CD14-positive monocyte (primary cell): ENCODE data around the gene NFKB1. TPM values are rescaled to one million over a fixed set of nuclear protein-coding genes. Genes with fewer than 3 reads are reported as not detected.
A peak's percentile ranks its signal among the peaks of the same experiment; 100 is the strongest.

Source experiments
- DNase-seq, 3 donors: peaks; one replicate each; pipeline ENCODE4 v3.0.0-alpha.2; 2011 to 2022
- H2AFZ ChIP-seq: 2 replicates; pipeline ENCODE4 v1.6.0; 2012; ENCODE audit warnings: mild to moderate bottlenecking, low read depth, low read length, inconsistent platforms; ENCODE audit not compliant: insufficient read depth, poor library complexity, severe bottlenecking
- H3K27ac ChIP-seq, 2 donors: 1 replicate in 1 of 2; 2 replicates in 1 of 2; pipeline ENCODE4 v1.5.1; 2012 to 2013; ENCODE audit warnings: low read length in 2 of 2, control low read depth in 1 of 2, inconsistent platforms in 1 of 2, low read depth in 1 of 2, mild to moderate bottlenecking in 1 of 2
- H3K27me3 ChIP-seq, 2 donors: one replicate each; pipeline versions ENCODE4 v1.6.0 to v1.6.1; 2011 to 2013; ENCODE audit warnings: low read length in 2 of 2; ENCODE audit not compliant: control insufficient read depth in 2 of 2, insufficient read depth in 2 of 2
- H3K36me3 ChIP-seq, 2 donors: replicated peaks in 1 of 2; 1 replicate in 1 of 2; 2 replicates in 1 of 2; pipeline versions ENCODE4 v1.5.1 to v1.6.1; 2012 to 2013; ENCODE audit warnings: low read length in 2 of 2, control low read depth in 1 of 2, inconsistent platforms in 1 of 2, mild to moderate bottlenecking in 1 of 2; ENCODE audit not compliant: insufficient read depth in 2 of 2, control insufficient read depth in 1 of 2
- H3K4me1 ChIP-seq, 2 donors: 1 replicate in 1 of 2; 2 replicates in 1 of 2; pipeline versions ENCODE4 v1.5.1 to v1.6.1; 2012 to 2013; ENCODE audit warnings: low read length in 2 of 2, control low read depth in 1 of 2, inconsistent platforms in 1 of 2, mild to moderate bottlenecking in 1 of 2, moderate library complexity in 1 of 2; ENCODE audit not compliant: insufficient read depth in 2 of 2, control insufficient read depth in 1 of 2
- H3K4me2 ChIP-seq: replicated peaks from 2 replicates; pipeline ENCODE3; 2012; ENCODE audit warnings: low read length, moderate library complexity, mild to moderate bottlenecking; ENCODE audit not compliant: poor library complexity, severe bottlenecking; ENCODE audit errors: extremely low read depth
- H3K4me3 ChIP-seq, 3 experiments: fragments of 200-600 bp in 1 of 3; sonication (generic) in 1 of 3; replicated peaks in 1 of 3; 1 replicate in 2 of 3; 2 replicates in 1 of 3; pipeline ENCODE4 v1.5.1; 2011 to 2013; ENCODE audit warnings: low read length in 3 of 3, mild to moderate bottlenecking in 3 of 3, control low read depth in 2 of 3, low read depth in 2 of 3, inconsistent platforms in 1 of 3, moderate library complexity in 1 of 3
- H3K79me2 ChIP-seq: 2 replicates; pipeline ENCODE4 v1.6.0; 2012; ENCODE audit warnings: mild to moderate bottlenecking, control low read depth, inconsistent platforms, low read length, moderate library complexity; ENCODE audit not compliant: insufficient read depth
- H3K9ac ChIP-seq: 2 replicates; pipeline ENCODE4 v1.6.0; 2017; ENCODE audit warnings: low read length, mild to moderate bottlenecking; ENCODE audit not compliant: insufficient read depth, poor library complexity, severe bottlenecking
- H3K9me3 ChIP-seq, 2 donors: replicated peaks in 1 of 2; 1 replicate in 1 of 2; 2 replicates in 1 of 2; pipeline versions ENCODE4 v1.5.1 to v1.6.1; 2012 to 2013; ENCODE audit warnings: low read length in 2 of 2, control low read depth in 1 of 2; ENCODE audit not compliant: control insufficient read depth in 1 of 2, insufficient read depth in 1 of 2
- H4K20me1 ChIP-seq: 2 replicates; pipeline ENCODE4 v1.6.0; 2012; ENCODE audit warnings: mild to moderate bottlenecking, low read length, control low read depth, moderate library complexity; ENCODE audit not compliant: insufficient read depth
- H3K27ac Mint-ChIP-seq, 7 donors: one replicate each; pipeline ENCODE4 v1.8.0; 2020; ENCODE audit warnings: mild to moderate bottlenecking in 7 of 7, mixed read lengths in 7 of 7, moderate library complexity in 6 of 7, inconsistent platforms in 2 of 7
- H3K27me3 Mint-ChIP-seq, 3 donors: one replicate each; pipeline ENCODE4 v1.8.0; 2021 to 2022; ENCODE audit warnings: low read depth in 3 of 3, mild to moderate bottlenecking in 3 of 3, mixed read lengths in 3 of 3, moderate library complexity in 3 of 3, inconsistent platforms in 1 of 3
- H3K36me3 Mint-ChIP-seq, 2 donors: one replicate each; pipeline ENCODE4 v1.8.0; 2020; ENCODE audit warnings: mixed read lengths in 2 of 2, inconsistent platforms in 1 of 2, mild to moderate bottlenecking in 1 of 2
- H3K4me1 Mint-ChIP-seq: one replicate; pipeline ENCODE4 v1.8.0; 2020; ENCODE audit warnings: mild to moderate bottlenecking, mixed read lengths
- H3K4me3 Mint-ChIP-seq, 2 donors: one replicate each; pipeline ENCODE4 v1.8.0; 2020; ENCODE audit warnings: mild to moderate bottlenecking in 2 of 2, mixed read lengths in 2 of 2, moderate library complexity in 1 of 2
- H3K9me3 Mint-ChIP-seq, 7 donors: one replicate each; pipeline ENCODE4 v1.8.0; 2020 to 2022; ENCODE audit warnings: mixed read lengths in 7 of 7, mild to moderate bottlenecking in 6 of 7, moderate library complexity in 6 of 7, inconsistent platforms in 2 of 7
- WGBS: methylation state at CpG from one replicate; pipeline ENCODE4 v1.1.5; 2013; ENCODE audit warnings: missing lambda C conversion rate; ENCODE audit not compliant: insufficient coverage; 5-methylcytosine and 5-hydroxymethylcytosine counted together
- intact Hi-C, 2 donors: fragments of 100-400 bp; cut with micrococcal nuclease; formaldehyde crosslinking; loops; one replicate each; pipeline versions ENCODE4 v1.15.0 to v1.15.1; 2023
- polyA minus RNA-seq: library from RNA; depleted of rRNA, polyadenylated mRNA; stranded (reverse); fragments of >200 nt; gene quantifications from 2 replicates; pipeline ENCODE4 v1.2.3, GENCODE V29; 2012
- polyA plus RNA-seq, 3 donors: library from polyadenylated mRNA; depleted of rRNA in 1 of 3; unstranded in 2 of 3; stranded (reverse) in 1 of 3; fragments of 300-500 nt in 2 of 3; fragments of >200 nt in 1 of 3; fragmentation: Illumina TruSeq in 2 of 3; gene quantifications; 1 replicate in 2 of 3; 2 replicates in 1 of 3; pipeline ENCODE4 v1.2.3, GENCODE V29; 2012 to 2021
- total RNA-seq, 12 experiments: library from RNA in 1 of 12; stranded (reverse) in 1 of 12; fragments of 120-200 nt in 1 of 12; gene quantifications; one replicate each; pipeline ENCODE4 v1.2.4 and lab custom pipeline; 2013 to 2026; ENCODE audit warnings: mixed read lengths in 6 of 12, inconsistent platforms in 1 of 12
- TF ChIP-seq, protein P1 (sequence below): fragments of 200-600 bp; IDR thresholded peaks from one replicate; pipeline ENCODE4 v1.8.0; 2022; ENCODE audit warnings: antibody characterized with exemption, mild to moderate bottlenecking

Gene NFKB1, protein sequence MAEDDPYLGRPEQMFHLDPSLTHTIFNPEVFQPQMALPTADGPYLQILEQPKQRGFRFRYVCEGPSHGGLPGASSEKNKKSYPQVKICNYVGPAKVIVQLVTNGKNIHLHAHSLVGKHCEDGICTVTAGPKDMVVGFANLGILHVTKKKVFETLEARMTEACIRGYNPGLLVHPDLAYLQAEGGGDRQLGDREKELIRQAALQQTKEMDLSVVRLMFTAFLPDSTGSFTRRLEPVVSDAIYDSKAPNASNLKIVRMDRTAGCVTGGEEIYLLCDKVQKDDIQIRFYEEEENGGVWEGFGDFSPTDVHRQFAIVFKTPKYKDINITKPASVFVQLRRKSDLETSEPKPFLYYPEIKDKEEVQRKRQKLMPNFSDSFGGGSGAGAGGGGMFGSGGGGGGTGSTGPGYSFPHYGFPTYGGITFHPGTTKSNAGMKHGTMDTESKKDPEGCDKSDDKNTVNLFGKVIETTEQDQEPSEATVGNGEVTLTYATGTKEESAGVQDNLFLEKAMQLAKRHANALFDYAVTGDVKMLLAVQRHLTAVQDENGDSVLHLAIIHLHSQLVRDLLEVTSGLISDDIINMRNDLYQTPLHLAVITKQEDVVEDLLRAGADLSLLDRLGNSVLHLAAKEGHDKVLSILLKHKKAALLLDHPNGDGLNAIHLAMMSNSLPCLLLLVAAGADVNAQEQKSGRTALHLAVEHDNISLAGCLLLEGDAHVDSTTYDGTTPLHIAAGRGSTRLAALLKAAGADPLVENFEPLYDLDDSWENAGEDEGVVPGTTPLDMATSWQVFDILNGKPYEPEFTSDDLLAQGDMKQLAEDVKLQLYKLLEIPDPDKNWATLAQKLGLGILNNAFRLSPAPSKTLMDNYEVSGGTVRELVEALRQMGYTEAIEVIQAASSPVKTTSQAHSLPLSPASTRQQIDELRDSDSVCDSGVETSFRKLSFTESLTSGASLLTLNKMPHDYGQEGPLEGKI
- 51.1 TPM for total RNA-seq (2013)
- polyA plus RNA-seq, result 10 to 100 TPM in 2 of 3 donors, 1 to 10 TPM in 1; 9.0 to 34.4 (median 17.8) TPM
- polyA minus RNA-seq, result 37.7 and 48.1 TPM in 2 replicates
- total RNA-seq (lab: John Stamatoyannopoulos, UW), result 623 to 3,754 (median 956) reads per million in 11 experiments

DNA sequence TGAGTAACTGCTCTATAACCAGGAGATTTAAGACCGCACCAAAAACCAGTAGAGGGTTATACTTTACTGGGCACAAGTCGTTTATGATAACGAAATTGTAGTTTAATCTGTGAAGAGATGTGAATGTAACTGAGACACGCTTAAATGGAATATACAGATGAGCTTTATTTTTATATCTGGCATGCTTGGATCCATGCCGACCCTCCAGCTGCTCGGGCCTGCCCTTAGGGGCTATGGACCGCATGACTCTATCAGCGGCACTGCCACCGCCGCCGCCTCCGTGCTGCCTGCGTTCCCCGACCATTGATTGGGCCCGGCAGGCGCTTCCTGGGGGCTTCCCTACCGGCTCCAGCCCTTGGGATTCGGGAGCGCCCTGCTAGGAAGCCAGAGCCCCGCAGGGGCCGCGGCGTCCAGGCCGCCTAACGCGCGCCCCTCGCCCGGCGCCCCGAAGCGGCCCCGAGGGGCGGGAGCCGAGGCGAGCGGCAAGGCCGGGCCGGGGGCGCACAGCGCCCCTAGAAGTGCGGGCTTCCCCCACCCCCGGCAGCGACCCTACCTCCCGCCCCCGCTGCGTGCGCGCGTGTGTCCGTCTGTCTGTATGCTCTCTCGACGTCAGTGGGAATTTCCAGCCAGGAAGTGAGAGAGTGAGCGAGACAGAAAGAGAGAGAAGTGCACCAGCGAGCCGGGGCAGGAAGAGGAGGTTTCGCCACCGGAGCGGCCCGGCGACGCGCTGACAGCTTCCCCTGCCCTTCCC lies at the start of gene NFKB1:
Gene NFKB1, plus strand, starts transcription at position 664 of the 751 bp plus-strand sequence. CDS start 24,160 bp downstream, outside the sequence.
- Histone ChIP-seq H4K20me1 (peaks cover 42% of the 10 kb centered on the region), H2AFZ (peak within 1 kb of the TSS; percentile 64), H3K36me3 (no peaks in the 10 kb centered on the region), H3K9me3 (no peaks in the 10 kb centered on the region), H3K4me2 (peak within 1 kb of the TSS; percentile 81), H3K27me3 (no peaks in the 10 kb centered on the region), H3K9ac (peak within 1 kb of the TSS; percentile 97), H3K4me3 (peak within 1 kb of the TSS; percentile 89 to 98 (median 91)), H3K4me1 (peaks cover 27 to 38% of the 10 kb centered on the region in 2 donors), H3K79me2 (peaks cover 42% of the 10 kb centered on the region), H3K27ac (peak within 1 kb of the TSS; percentile 99 to 100)
- Mint-ChIP-seq H3K36me3 (peaks cover 0 to 3% of the 10 kb centered on the region in 2 donors), H3K27ac (peak within 1 kb of the TSS; percentile 97 to 100 (median 99)), H3K4me3 (peak within 1 kb of the TSS; percentile 96 to 98), H3K9me3 (no peaks in the 10 kb centered on the region), H3K27me3 (peaks cover 0 to 5% (median 4%) of the 10 kb centered on the region in 3 donors), H3K4me1 (peaks cover 32% of the 10 kb centered on the region)
- TF ChIP-seq, protein P1, sequence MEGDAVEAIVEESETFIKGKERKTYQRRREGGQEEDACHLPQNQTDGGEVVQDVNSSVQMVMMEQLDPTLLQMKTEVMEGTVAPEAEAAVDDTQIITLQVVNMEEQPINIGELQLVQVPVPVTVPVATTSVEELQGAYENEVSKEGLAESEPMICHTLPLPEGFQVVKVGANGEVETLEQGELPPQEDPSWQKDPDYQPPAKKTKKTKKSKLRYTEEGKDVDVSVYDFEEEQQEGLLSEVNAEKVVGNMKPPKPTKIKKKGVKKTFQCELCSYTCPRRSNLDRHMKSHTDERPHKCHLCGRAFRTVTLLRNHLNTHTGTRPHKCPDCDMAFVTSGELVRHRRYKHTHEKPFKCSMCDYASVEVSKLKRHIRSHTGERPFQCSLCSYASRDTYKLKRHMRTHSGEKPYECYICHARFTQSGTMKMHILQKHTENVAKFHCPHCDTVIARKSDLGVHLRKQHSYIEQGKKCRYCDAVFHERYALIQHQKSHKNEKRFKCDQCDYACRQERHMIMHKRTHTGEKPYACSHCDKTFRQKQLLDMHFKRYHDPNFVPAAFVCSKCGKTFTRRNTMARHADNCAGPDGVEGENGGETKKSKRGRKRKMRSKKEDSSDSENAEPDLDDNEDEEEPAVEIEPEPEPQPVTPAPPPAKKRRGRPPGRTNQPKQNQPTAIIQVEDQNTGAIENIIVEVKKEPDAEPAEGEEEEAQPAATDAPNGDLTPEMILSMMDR, result no peak
- WGBS, result under 1% methylated on average over 61 of the region's 63 CpGs
- intact Hi-C loops, result loop anchor here (2.0 to 5.0 kb wide), 2 partner anchors 24 to 696 kb away; partner anchors contain the start of gene CENPE (in 1 of the 2)
- DNase-seq, result peak; percentile 95 to 98 (median 95)
